GM12864 (cell line): ENCODE measurements around the gene TRPM1.

Experiments used
- DNase-seq: peaks from one replicate; pipeline ENCODE4 v3.0.0-alpha.2; 2011; ENCODE audit warnings: low read depth
- H3K4me3 ChIP-seq: 2 replicates; pipeline ENCODE4 v1.5.1; 2011; ENCODE audit warnings: mild to moderate bottlenecking, low read depth, low read length, control low read depth
- CTCF ChIP-seq: IDR thresholded peaks from 2 replicates; pipeline ENCODE4 v1.5.1; 2011; ENCODE audit warnings: low read depth, mild to moderate bottlenecking, moderate library complexity, low read length, control low read depth, inconsistent platforms; ENCODE audit errors: missing control alignments

Gene TRPM1

GRCh38 chr15:31147456-31147855, 45.9 kb upstream of the TRPM1 start:
- TF ChIP-seq CTCF, result no peak
- DNase-seq, result no peak
- H3K4me3 ChIP-seq, result no peak overlapping the region

GRCh38 chr15:31145271-31145911, 43.9 kb upstream of the TRPM1 start:
- no peak overlapping the region for H3K4me3 ChIP-seq
- DNase-seq, result no peak
- TF ChIP-seq CTCF, result no peak

- DNase-seq, result no peak
- no peak for TF ChIP-seq CTCF
- H3K4me3 ChIP-seq, result no peak overlapping the region
Measured at GRCh38 chr15:31141792-31142191, 40.3 kb upstream of the TRPM1 start.

- no peak for TF ChIP-seq CTCF
- H3K4me3 ChIP-seq, result no peak overlapping the region
- no peak for DNase-seq
Measured at GRCh38 chr15:31136607-31137328, 35.2 kb upstream of the TRPM1 start.

GRCh38 chr15:31136016-31136415, 34.5 kb upstream of the TRPM1 start:
- TF ChIP-seq CTCF, result no peak
- no peak for DNase-seq

GRCh38 chr15:31135523-31135922, 34.0 kb upstream of the TRPM1 start:
- DNase-seq, result no peak
- TF ChIP-seq CTCF, result no peak
- H3K4me3 ChIP-seq, result no peak overlapping the region

More at GRCh38 chr15:31136016-31136415, 34.5 kb upstream of the TRPM1 start:
- no peak overlapping the region for H3K4me3 ChIP-seq

- no peak for DNase-seq
- no peak overlapping the region for H3K4me3 ChIP-seq
- TF ChIP-seq CTCF, result no peak
Measured at GRCh38 chr15:31133890-31134289, 32.4 kb upstream of the TRPM1 start.
